ENCODE results near the gene ANKRD44. TPM values are rescaled to one million over a fixed set of nuclear protein-coding genes. Genes with fewer than 3 reads are reported as not detected.
"Not testable (repeated sequence)": the region's sequence is repeated elsewhere in the genome, so short reads cannot be mapped to it uniquely, and the experiment has no call there.

Gene ANKRD44
- total RNA-seq, result 100 to 1,000 TPM; 223 to 283 TPM

GRCh38 chr2:197310271-197310985 lies at the start of gene ANKRD44:
Gene ANKRD44 (minus strand): TSS chr2:197310780. CDS start chr2:197310604, 176 bp downstream.
- H3K4me3 Mint-ChIP-seq, result peak within 1 kb of the TSS; percentile 89
- H3K27ac Mint-ChIP-seq, result peak within 1 kb of the TSS; percentile 92

GRCh38 chr2:197359859-197360258 lies 49.3 kb upstream of the ANKRD44 start:
- ChIA-PET CTCF (interaction anchor here (1.0 to 1.7 kb wide), 5 partner anchors 10 to 161 kb away, joined by 3 to 6 read pairs (median 3); no protein-coding TSS in a partner anchor), POLR2A (no interaction called here)
- Mint-ChIP-seq H3K9me3 (peaks cover 8% of the 10 kb centered on the region), H3K4me3 (no peak overlapping the region), H3K27ac (peak overlapping the region; percentile 36), H3K36me3 (ENCODE audit: low read depth) (peaks cover 2% of the 10 kb centered on the region), H3K27me3 (no peaks in the 10 kb centered on the region), H3K4me1 (peaks cover 18% of the 10 kb centered on the region)
- no peak for DNase-seq

More at GRCh38 chr2:197310271-197310985, at the start of gene ANKRD44:
- no peaks in the 10 kb centered on the region for H3K27me3 Mint-ChIP-seq
- H3K9me3 Mint-ChIP-seq, result no peaks in the 10 kb centered on the region
- POLR2A ChIA-PET, result interaction anchor here (1.1 to 1.3 kb wide), 2 partner anchors 105 to 112 kb away, joined by 3 to 4 read pairs; no protein-coding TSS in a partner anchor
- H3K36me3 Mint-ChIP-seq (ENCODE audit: low read depth), result peaks cover 30% of the 10 kb centered on the region
- peak; percentile 90 for DNase-seq
- peaks cover 66% of the 10 kb centered on the region for H3K4me1 Mint-ChIP-seq
- CTCF ChIA-PET, result interaction anchor here (0.7 to 2.6 kb wide), 10 partner anchors 7 to 197 kb away, joined by 3 to 8 read pairs (median 4); no protein-coding TSS in a partner anchor

GRCh38 chr2:197358931-197359330 lies 48.4 kb upstream of the ANKRD44 start:
- no peak overlapping the region for H3K27ac Mint-ChIP-seq
- ChIA-PET CTCF (interaction anchor here (1.3 to 1.7 kb wide), 3 partner anchors 10 to 160 kb away, joined by 3 to 6 read pairs (median 3); no protein-coding TSS in a partner anchor), POLR2A (no interaction called here)
- peaks cover 2% of the 10 kb centered on the region for H3K36me3 Mint-ChIP-seq (ENCODE audit: low read depth)
- peaks cover 8% of the 10 kb centered on the region for H3K9me3 Mint-ChIP-seq
- H3K27me3 Mint-ChIP-seq, result no peaks in the 10 kb centered on the region
- peaks cover 18% of the 10 kb centered on the region for H3K4me1 Mint-ChIP-seq
- no peak for DNase-seq
- H3K4me3 Mint-ChIP-seq, result no peak overlapping the region

GRCh38 chr2:197357986-197358385 lies 47.4 kb upstream of the ANKRD44 start:
- peaks cover 18% of the 10 kb centered on the region for H3K4me1 Mint-ChIP-seq

GRCh38 chr2:197356136-197356535 lies 45.6 kb upstream of the ANKRD44 start:
- H3K9me3 Mint-ChIP-seq, result peaks cover 8% of the 10 kb centered on the region
- peaks cover 2% of the 10 kb centered on the region for H3K36me3 Mint-ChIP-seq (ENCODE audit: low read depth)
- POLR2A ChIA-PET, result no interaction called here
- H3K27me3 Mint-ChIP-seq, result no peaks in the 10 kb centered on the region
- no peak overlapping the region for H3K4me3 Mint-ChIP-seq
- peaks cover 18% of the 10 kb centered on the region for H3K4me1 Mint-ChIP-seq
- no peak overlapping the region for H3K27ac Mint-ChIP-seq
- DNase-seq, result no peak
- CTCF ChIA-PET, result interaction anchor here (0.9 to 2.4 kb wide), 3 partner anchors 10 to 22 kb away, joined by 3 to 7 read pairs (median 5); no protein-coding TSS in a partner anchor

More at GRCh38 chr2:197357986-197358385, 47.4 kb upstream of the ANKRD44 start:
- Mint-ChIP-seq H3K27me3 (no peaks in the 10 kb centered on the region), H3K9me3 (peaks cover 8% of the 10 kb centered on the region), H3K36me3 (ENCODE audit: low read depth) (peaks cover 2% of the 10 kb centered on the region), H3K27ac (no peak overlapping the region), H3K4me3 (no peak overlapping the region)
- no peak for DNase-seq
- ChIA-PET POLR2A (interaction anchor here (0.6 kb wide), 1 partner anchor 65 kb away, joined by 3 read pairs; no protein-coding TSS in a partner anchor), CTCF (interaction anchor here (0.6 to 2.4 kb wide), 4 partner anchors 11 to 155 kb away, joined by 3 to 7 read pairs (median 4); no protein-coding TSS in a partner anchor)

- Mint-ChIP-seq H3K4me3 (no peak overlapping the region), H3K27me3 (no peaks in the 10 kb centered on the region), H3K4me1 (peaks cover 14% of the 10 kb centered on the region), H3K9me3 (peaks cover 6% of the 10 kb centered on the region), H3K27ac (no peak overlapping the region), H3K36me3 (ENCODE audit: low read depth) (peaks cover 2% of the 10 kb centered on the region)
- POLR2A ChIA-PET, result no interaction called here
- no peak for DNase-seq
- CTCF ChIA-PET, result interaction anchor here (0.8 to 1.4 kb wide), 3 partner anchors 11 to 37 kb away, joined by 3 to 5 read pairs (median 3); no protein-coding TSS in a partner anchor
These were observed 43.6 kb upstream of the ANKRD44 start for GRCh38 chr2:197354169-197354558.

- Mint-ChIP-seq H3K4me3 (no peak overlapping the region), H3K27ac (no peak overlapping the region), H3K4me1 (peaks cover 8% of the 10 kb centered on the region), H3K36me3 (ENCODE audit: low read depth) (no peaks in the 10 kb centered on the region), H3K27me3 (no peaks in the 10 kb centered on the region), H3K9me3 (peaks cover 4% of the 10 kb centered on the region)
- ChIA-PET POLR2A (no interaction called here), CTCF (interaction anchor here (0.9 to 1.5 kb wide), 4 partner anchors 13 to 325 kb away, joined by 3 to 5 read pairs (median 3); no protein-coding TSS in a partner anchor)
- DNase-seq, result no peak
These were observed 43.0 kb upstream of the ANKRD44 start for GRCh38 chr2:197353393-197354168.

GRCh38 chr2:197349699-197350098 lies 39.1 kb upstream of the ANKRD44 start:
- Mint-ChIP-seq H3K4me3 (no peak overlapping the region), H3K9me3 (peaks cover 4% of the 10 kb centered on the region), H3K36me3 (ENCODE audit: low read depth) (no peaks in the 10 kb centered on the region), H3K4me1 (peaks cover 2% of the 10 kb centered on the region), H3K27ac (no peak overlapping the region), H3K27me3 (no peaks in the 10 kb centered on the region)
- POLR2A ChIA-PET, result no interaction called here
- no peak for DNase-seq
- CTCF ChIA-PET, result interaction anchor here (0.6 kb wide), 1 partner anchor 237 kb away, joined by 4 read pairs; no protein-coding TSS in a partner anchor

GRCh38 chr2:197348721-197349360 lies 38.3 kb upstream of the ANKRD44 start:
- no peak for DNase-seq
- Mint-ChIP-seq H3K4me1 (peaks cover 2% of the 10 kb centered on the region), H3K27ac (no peak overlapping the region), H3K36me3 (ENCODE audit: low read depth) (no peaks in the 10 kb centered on the region), H3K4me3 (no peak overlapping the region), H3K27me3 (no peaks in the 10 kb centered on the region), H3K9me3 (peaks cover 4% of the 10 kb centered on the region)
- ChIA-PET CTCF (interaction anchor here (0.6 to 1.4 kb wide), 4 partner anchors 12 to 349 kb away, joined by 3 to 4 read pairs (median 3); no protein-coding TSS in a partner anchor), POLR2A (no interaction called here)

- H3K4me3 Mint-ChIP-seq, result no peak overlapping the region
- peaks cover 4% of the 10 kb centered on the region for H3K9me3 Mint-ChIP-seq
- H3K36me3 Mint-ChIP-seq (ENCODE audit: low read depth), result no peaks in the 10 kb centered on the region
- peaks cover 4% of the 10 kb centered on the region for H3K4me1 Mint-ChIP-seq
- no peaks in the 10 kb centered on the region for H3K27me3 Mint-ChIP-seq
- H3K27ac Mint-ChIP-seq, result no peak overlapping the region
- CTCF ChIA-PET, result interaction anchor here (0.7 to 2.4 kb wide), 5 partner anchors 10 to 72 kb away, joined by 3 to 7 read pairs (median 3); no protein-coding TSS in a partner anchor
- DNase-seq, result no peak
- POLR2A ChIA-PET, result no interaction called here
These were observed 35.3 kb upstream of the ANKRD44 start for GRCh38 chr2:197345846-197346370.

- CTCF ChIA-PET, result interaction anchor here (0.9 kb wide), 1 partner anchor 10 kb away, joined by 3 read pairs; no protein-coding TSS in a partner anchor
- H3K4me1 Mint-ChIP-seq; H3K9me3 Mint-ChIP-seq; POLR2A ChIA-PET; H3K4me3 Mint-ChIP-seq; H3K27me3 Mint-ChIP-seq; H3K36me3 Mint-ChIP-seq (ENCODE audit: low read depth); H3K27ac Mint-ChIP-seq; DNase-seq: not testable (repeated sequence)
These were observed 33.4 kb upstream of the ANKRD44 start for GRCh38 chr2:197343968-197344367.

- H3K9me3 Mint-ChIP-seq, result no peaks in the 10 kb centered on the region
- H3K4me1 Mint-ChIP-seq, result peaks cover 12% of the 10 kb centered on the region
- POLR2A ChIA-PET, result no interaction called here
- H3K27ac Mint-ChIP-seq, result no peak overlapping the region
- CTCF ChIA-PET, result no interaction called here
- H3K27me3 Mint-ChIP-seq, result no peaks in the 10 kb centered on the region
- H3K4me3 Mint-ChIP-seq, result no peak overlapping the region
- no peaks in the 10 kb centered on the region for H3K36me3 Mint-ChIP-seq (ENCODE audit: low read depth)
- DNase-seq, result no peak
These were observed 30.0 kb upstream of the ANKRD44 start for GRCh38 chr2:197340591-197340990.

Measured in activated CD4-positive, alpha-beta T cell treated with anti-CD3 and anti-CD28 coated beads, Interleukin-2, amount 10 ng/mL, durations not matched to agents 7 days and 5 days (primary cell).